CD4-positive, alpha-beta T cell treated with Interleukin-15 for 1 hour (primary cell): ENCODE measurements around the gene TLR7.

Experiments used
- DNase-seq: peaks from one replicate; pipeline ENCODE4 v3.0.0-alpha.2; 2020

Gene TLR7

DNA sequence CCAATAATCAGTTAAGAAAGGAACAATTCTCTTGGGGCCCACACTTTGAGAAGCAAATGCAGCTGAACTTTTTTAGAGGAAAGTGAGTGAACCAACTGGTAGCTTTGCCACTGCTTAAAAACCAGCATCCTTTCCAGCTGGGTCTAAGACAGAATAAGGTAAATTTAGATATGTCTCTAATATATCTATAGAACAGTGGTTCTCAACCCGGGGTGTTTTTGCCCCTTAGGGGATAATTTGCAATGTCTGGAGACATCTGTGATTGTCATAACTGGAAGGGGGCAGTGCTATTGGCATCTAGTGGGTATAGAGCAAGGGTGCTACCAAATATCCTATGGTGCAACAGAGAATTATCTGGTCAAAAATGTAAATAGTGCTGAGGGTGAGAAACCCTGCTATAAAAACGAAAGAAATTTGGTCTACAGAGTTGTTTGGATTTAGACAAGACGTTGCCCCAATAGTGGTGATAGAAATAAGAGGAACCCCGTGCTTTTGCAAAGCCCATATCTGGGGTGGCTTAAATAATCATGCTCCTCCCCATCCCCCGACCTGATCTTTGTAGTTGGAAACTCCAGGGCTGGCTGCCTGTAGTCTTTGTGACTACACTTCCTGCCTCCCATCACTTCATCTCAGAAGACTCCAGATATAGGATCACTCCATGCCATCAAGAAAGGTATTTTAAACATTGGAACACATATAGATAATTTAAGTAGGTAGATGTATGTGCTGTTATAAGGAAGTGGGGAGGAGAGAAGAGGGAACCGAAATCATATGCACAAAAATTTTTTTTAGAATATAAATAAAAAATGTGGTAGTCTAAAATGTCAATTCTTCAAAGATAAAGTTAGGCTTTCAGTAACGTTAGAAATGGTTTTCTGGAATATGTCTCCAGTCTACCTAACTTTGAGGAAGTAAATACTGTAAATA lies at the start of gene TLR7:
Gene TLR7 (plus strand): TSS at position 622 of the 927 bp plus-strand sequence. CDS start 507 bp downstream, outside the sequence.
- DNase-seq = no peak

DNA sequence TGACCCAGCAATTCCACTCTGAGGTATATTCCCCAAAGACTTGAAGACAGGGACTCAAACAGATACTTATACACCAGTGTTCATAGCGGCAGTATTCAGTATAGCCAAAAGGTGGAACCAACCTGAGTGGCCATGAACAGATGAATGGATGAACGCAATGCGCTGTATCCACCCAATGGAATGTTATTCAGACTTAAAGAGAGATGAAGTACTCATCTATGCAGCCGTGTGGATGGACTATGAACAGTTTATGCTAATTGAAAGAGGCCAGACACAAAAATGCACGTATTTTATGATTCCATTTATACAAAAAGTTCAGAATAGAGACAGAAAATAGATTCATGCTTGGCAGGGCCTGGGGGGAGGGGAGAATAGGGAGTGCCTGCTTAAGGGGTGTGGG lies 49.3 kb upstream of the TLR7 start:
- DNase-seq = no peak

- no peak for DNase-seq
Measured at GRCh38 chrX:12819222-12819621, 47.6 kb upstream of the TLR7 start.

DNA sequence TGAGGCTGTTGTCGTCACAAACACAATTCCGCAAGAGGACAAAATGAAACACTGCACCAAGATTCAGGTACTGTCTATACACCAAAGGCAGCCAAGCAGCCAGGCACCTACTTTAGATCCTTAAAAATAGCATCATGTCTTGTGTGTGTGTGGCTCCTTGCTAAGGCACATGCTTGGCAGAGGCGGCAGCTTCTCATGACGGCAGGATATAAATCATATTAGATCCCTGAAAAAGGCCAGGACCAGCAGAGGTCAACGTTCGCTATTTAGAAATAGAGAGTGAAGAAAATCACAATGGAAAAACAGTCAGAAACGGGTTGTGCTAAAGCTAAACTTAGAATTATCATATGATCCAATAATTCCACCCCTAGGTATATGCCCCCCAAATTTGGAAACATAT lies 46.1 kb upstream of the TLR7 start:
- no peak for DNase-seq

DNA sequence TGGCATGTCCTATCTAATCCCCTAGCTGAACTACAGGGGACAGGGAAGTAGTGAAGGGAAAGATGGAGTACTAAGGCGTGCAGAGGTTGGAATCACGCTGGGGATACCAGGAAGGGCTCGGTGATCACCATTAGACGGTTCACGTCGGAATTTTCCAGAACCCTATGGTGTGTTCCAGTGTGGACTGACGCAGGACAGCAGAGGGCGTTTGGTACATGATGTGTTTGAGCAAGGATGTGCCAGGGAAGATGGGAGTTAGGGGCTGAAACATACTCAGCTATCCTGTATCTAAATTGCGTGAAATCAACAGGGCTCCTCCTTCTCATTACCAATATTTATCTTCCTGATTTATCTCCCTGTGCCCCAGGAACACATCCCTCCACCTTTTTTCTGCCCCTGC lies 41.9 kb upstream of the TLR7 start:
- no peak for DNase-seq

DNA sequence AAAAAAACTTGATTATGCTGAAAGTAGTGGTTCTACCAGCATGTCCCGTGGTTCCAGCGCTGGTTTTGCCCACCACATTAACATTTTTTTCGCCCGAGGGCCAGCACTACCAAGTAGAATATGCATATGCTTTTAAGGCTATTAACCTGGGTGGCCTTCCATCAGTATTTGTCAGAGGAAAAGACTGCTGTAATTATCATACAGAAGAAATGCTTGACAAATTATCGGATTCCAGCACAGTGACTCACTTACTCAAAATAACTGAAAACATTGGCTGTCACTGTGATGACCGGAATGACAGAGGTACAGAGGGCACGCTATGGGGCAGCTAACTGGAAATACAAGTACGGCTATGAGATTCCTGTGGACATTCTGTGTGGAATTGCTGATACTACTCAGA lies 41.1 kb upstream of the TLR7 start:
- no peak for DNase-seq

DNA sequence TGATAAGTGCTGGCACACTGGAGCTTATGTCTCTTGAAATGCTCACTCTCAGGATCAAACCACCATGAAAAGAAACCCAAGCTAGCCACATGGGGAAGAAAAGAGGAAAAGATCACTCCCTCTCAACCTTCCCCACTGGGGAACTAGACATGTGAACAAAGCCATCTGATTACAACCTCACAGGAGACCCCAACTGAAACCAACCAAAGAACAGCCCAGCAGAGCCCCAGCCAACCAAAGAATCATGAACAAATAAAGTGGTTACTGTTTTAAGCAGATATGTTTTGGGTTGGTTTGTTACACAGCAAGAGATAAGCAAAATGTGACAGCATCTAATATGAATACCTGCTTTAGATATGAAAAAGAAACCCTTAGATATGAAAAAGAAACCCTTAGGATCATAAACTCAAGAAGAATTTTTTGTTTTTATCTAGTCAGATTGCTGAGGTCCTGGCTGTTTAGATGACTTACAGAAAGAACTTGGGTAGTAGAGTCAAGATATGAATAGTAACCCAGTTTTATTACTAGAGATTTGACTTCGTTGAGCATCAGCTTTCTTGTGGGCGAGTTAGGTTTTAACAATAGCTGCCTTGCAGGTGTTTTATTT lies 23.7 kb upstream of the TLR7 start:
- no peak for DNase-seq

GRCh38 chrX:12843668-12844279 lies 23.1 kb upstream of the TLR7 start:
- DNase-seq = no peak

DNA sequence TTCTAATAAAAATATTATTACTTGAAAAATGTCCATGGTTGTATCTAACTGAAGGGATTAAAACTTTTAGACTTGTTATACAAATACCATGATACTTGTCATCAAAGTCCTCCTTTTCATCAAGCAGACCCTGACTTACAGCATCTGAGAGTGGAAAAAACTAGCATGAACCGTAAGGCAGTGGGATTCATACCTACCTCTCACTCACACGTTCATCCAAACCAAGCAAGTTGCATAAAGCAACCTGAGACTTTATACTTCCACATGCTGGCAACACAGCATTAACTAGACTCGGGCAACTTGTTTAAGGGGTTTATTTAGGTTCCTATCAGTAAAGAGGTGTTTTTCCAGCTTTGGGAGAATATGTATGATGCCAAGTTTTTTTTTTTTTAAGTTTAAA lies 22.6 kb upstream of the TLR7 start:
- no peak for DNase-seq

GRCh38 chrX:12865359-12865758 lies 1.5 kb upstream of the TLR7 start:
- DNase-seq = no peak

DNA sequence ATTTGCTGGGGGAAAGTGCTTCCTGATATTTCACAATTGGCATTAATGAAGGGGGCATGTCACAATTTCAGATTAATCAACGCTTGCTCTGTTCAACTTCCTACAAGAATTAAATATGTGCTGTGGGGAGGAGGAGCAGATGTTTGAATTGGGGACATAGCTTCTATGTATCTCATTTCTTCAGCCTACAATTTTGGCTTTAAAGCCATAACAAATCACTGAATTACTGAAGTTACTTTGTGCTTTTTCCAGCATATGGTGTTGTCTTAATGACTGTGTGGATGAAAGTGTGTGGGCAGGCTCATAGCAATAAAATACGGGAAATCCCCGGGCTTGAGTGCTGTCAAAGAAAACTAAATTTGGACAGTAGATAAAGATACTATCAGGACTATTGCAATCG lies 813 bp downstream of the TLR7 start:
- DNase-seq = no peak

DNA sequence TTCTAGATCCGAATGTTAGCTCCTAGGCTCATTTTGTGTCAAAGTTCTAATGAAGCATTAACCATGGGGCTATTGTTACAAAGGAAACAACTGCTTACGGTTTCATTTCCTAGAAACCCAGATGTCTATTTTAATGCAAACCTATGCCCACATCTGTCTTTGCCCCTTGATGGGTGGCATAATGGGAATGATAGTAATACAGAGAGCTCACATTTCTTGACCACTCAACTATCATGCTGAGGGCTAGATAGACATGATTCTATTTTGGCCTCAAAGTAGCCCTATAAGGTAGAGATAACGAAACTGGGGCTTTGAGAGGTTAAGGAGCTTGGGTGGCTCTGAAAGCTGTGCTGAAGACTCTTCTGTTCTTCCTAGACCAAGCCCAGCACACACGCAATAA lies 1.9 kb downstream of the TLR7 start:
- DNase-seq = no peak

- no peak for DNase-seq
Measured at GRCh38 chrX:12871257-12871656, 4.4 kb downstream of the TLR7 start.

GRCh38 chrX:12872741-12873140 lies 5.9 kb downstream of the TLR7 start:
- no peak for DNase-seq

DNA sequence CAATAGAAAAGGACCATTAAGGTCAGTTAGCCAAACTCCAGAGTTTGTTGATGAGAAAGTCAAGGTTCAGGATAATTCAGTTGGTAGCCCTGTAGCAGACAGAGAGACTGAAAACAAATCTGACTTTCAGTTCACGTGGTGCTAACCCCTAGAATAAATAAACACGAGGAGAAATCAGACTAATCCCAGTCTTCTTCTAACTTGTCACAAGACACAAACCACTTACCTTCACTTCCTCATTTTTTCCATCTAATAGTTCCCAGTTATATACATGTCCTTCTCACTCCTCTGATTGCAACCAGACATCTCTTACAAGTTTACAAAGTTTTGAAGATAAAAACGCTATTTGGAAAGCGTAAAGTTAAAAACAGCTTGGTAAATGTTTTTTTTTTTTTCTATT lies 7.7 kb downstream of the TLR7 start:
- DNase-seq = no peak

DNA sequence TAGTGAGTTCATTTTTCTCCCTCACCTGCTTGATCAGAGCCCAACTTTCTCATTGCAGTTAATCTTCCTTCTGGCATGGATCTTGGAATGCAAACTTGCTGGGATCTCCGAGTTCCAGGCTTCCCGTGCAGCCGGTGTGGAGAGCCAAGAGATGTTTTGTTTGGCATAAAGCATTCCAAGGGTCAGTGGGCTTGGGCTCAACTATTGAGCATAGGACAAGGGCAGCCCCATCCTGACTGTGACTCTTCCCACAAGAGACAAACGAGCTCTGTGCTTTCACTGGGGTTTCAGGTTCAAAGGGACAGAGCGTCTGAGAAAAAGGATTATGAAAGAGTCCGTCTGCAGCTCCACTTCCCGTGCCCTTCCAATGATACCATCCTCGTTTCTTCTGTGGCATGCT lies 10.5 kb downstream of the TLR7 start:
- no peak for DNase-seq

DNA sequence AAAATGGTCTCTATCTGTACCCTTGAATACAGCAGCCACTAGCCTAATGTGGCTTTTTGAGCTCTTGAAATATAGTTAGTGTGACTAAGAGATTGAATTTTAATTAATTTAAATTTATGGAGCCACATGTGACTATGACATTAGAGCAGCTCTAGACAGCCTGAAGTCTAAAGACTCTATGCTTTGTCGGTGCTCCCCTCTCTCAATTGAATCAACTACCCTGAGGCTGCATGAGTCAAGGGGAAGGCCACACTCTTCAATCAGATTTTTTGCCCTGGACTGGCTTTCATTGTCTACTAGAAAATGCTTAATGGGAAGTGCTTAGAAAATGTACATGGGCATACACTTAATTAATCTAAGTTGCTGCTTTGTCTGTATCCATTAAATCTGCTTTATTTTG lies 11.7 kb downstream of the TLR7 start:
- no peak for DNase-seq

GRCh38 chrX:12881914-12882313 lies 15.0 kb downstream of the TLR7 start:
- no peak for DNase-seq

DNA sequence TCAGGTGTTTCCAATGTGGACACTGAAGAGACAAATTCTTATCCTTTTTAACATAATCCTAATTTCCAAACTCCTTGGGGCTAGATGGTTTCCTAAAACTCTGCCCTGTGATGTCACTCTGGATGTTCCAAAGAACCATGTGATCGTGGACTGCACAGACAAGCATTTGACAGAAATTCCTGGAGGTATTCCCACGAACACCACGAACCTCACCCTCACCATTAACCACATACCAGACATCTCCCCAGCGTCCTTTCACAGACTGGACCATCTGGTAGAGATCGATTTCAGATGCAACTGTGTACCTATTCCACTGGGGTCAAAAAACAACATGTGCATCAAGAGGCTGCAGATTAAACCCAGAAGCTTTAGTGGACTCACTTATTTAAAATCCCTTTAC lies 18.6 kb downstream of the TLR7 start:
- no peak for DNase-seq

DNA sequence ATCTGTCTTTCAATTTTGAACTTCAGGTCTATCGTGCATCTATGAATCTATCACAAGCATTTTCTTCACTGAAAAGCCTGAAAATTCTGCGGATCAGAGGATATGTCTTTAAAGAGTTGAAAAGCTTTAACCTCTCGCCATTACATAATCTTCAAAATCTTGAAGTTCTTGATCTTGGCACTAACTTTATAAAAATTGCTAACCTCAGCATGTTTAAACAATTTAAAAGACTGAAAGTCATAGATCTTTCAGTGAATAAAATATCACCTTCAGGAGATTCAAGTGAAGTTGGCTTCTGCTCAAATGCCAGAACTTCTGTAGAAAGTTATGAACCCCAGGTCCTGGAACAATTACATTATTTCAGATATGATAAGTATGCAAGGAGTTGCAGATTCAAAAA lies 19.7 kb downstream of the TLR7 start:
- no peak for DNase-seq

- DNase-seq = no peak
Measured at GRCh38 chrX:12887141-12887540, 20.3 kb downstream of the TLR7 start.

DNA sequence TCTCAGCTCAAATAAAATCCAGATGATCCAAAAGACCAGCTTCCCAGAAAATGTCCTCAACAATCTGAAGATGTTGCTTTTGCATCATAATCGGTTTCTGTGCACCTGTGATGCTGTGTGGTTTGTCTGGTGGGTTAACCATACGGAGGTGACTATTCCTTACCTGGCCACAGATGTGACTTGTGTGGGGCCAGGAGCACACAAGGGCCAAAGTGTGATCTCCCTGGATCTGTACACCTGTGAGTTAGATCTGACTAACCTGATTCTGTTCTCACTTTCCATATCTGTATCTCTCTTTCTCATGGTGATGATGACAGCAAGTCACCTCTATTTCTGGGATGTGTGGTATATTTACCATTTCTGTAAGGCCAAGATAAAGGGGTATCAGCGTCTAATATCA lies 20.9 kb downstream of the TLR7 start:
- no peak for DNase-seq

DNA sequence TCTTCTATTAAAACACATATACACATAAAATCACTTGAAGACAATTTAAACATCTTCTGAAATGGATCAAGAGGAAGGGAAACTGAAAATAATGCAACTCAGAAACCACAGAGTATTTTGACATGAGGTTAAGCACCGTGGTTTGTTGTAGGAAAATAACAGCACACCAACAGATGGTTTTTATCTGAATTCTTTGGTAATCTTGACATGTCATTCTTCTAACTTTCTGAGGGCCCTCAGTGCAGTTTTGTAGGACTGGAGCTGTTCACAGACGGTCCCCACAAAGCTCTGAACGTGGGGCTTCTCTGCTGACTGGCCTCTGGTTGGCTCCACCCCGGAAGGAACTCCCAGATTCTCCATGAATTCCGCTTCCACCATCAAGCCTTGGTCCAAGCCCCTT lies 23.6 kb downstream of the TLR7 start:
- no peak for DNase-seq

DNA sequence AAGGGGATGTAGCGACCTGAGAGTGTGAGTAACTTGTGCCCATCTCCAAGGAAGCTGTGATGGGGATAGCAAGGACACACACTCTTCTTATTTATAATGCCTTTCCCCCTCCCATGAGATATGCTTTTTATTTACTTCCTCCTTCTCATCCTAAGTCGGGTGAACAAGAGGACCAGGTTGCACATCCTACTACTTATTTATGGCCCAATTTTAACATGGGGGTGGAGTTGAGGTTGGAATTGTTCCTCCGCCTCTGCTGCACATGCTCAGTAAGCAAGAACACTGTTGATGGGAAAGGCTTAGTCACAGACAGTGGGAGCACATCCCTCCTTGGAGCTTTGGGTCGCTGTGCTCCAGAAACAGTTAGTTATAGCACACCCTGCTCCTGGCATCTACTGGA lies 24.3 kb downstream of the TLR7 start:
- DNase-seq = no peak
